HepG2 (cell line): ENCODE data around the gene VAC14. TPM values are rescaled to one million over a fixed set of nuclear protein-coding genes. Genes with fewer than 3 reads are reported as not detected.

Experiments used
- CEBPG ChIP-seq: IDR thresholded peaks from 2 replicates; pipeline ENCODE4 v1.6.1; 2016
- DZIP1 ChIP-seq: sonication (generic); formaldehyde crosslinking; IDR thresholded peaks from 2 replicates; pipeline ENCODE4 v1.5.0; 2020; ENCODE audit warnings: mild to moderate bottlenecking, missing genetic modification reagents
- EHMT2 ChIP-seq: fragments of 200-600 bp; sonication (generic); IDR thresholded peaks from 2 replicates; pipeline ENCODE4 v1.7.0; 2017; ENCODE audit warnings: antibody characterized with exemption, low read depth, low read length, borderline replicate concordance
- GPN1 ChIP-seq: sonication (generic); formaldehyde crosslinking; IDR thresholded peaks from 2 replicates; pipeline ENCODE4 v1.5.1; 2020; ENCODE audit warnings: missing genetic modification reagents, borderline replicate concordance
- HDAC2 ChIP-seq: sonication (generic); formaldehyde crosslinking; IDR thresholded peaks from 2 replicates; pipeline ENCODE4 v1.4.0; 2020; ENCODE audit warnings: missing genetic modification reagents
- HNF4A ChIP-seq: sonication (generic); formaldehyde crosslinking; IDR thresholded peaks from 2 replicates; pipeline ENCODE4 v1.4.0; 2020; ENCODE audit warnings: missing genetic modification reagents
- MAX ChIP-seq: IDR thresholded peaks from 2 replicates; pipeline ENCODE4 v1.6.1; 2012; ENCODE audit warnings: inconsistent platforms
- MIER2 ChIP-seq: IDR thresholded peaks from 2 replicates; pipeline ENCODE4 v1.6.1; 2016; ENCODE audit warnings: missing biosample characterization, missing genetic modification reagents
- PHB2 ChIP-seq: fragments of 450-650 bp; IDR thresholded peaks from 2 replicates; pipeline ENCODE4 v1.6.1; 2018; ENCODE audit not compliant: partially characterized antibody
- POLR2A ChIP-seq, 2 experiments: IDR thresholded peaks; 2 replicates each; pipeline ENCODE4 v1.6.1; 2011; ENCODE audit warnings: low read depth in 2 of 2, low read length in 2 of 2, mild to moderate bottlenecking in 1 of 2, moderate library complexity in 1 of 2; ENCODE audit not compliant: insufficient read depth in 1 of 2
- RARG ChIP-seq: sonication (generic); formaldehyde crosslinking; IDR thresholded peaks from 2 replicates; pipeline ENCODE4 v1.4.0; 2020; ENCODE audit warnings: low read depth, mild to moderate bottlenecking, missing genetic modification reagents
- SIN3B ChIP-seq: fragments of 150-350 bp; IDR thresholded peaks from 2 replicates; pipeline ENCODE4 v1.6.1; 2014; ENCODE audit warnings: low read length
- ZBTB14 ChIP-seq: sonication (generic); formaldehyde crosslinking; IDR thresholded peaks from 2 replicates; pipeline ENCODE4 v1.4.0; 2020; ENCODE audit warnings: missing genetic modification reagents
- ZBTB39 ChIP-seq: sonication (generic); formaldehyde crosslinking; IDR thresholded peaks from 2 replicates; pipeline ENCODE4 v1.5.0; 2020; ENCODE audit warnings: missing genetic modification reagents
- ZNF235 ChIP-seq: sonication (generic); formaldehyde crosslinking; IDR thresholded peaks from 2 replicates; pipeline ENCODE4 v1.8.1; 2023; ENCODE audit warnings: mild to moderate bottlenecking, missing genetic modification reagents, borderline replicate concordance
- ZNF253 ChIP-seq: sonication (generic); formaldehyde crosslinking; IDR thresholded peaks from 2 replicates; pipeline ENCODE4 v1.8.0; 2022; ENCODE audit warnings: mild to moderate bottlenecking, missing genetic modification reagents, borderline replicate concordance
- ZNF570 ChIP-seq: sonication (generic); formaldehyde crosslinking; IDR thresholded peaks from 2 replicates; pipeline ENCODE4 v1.4.0; 2020; ENCODE audit warnings: mild to moderate bottlenecking, missing genetic modification reagents, borderline replicate concordance
- ZNF710 ChIP-seq: sonication (generic); formaldehyde crosslinking; IDR thresholded peaks from 2 replicates; pipeline ENCODE4 v1.5.0; 2020; ENCODE audit warnings: mild to moderate bottlenecking, missing genetic modification reagents, borderline replicate concordance
- ZNF766 ChIP-seq: sonication (generic); formaldehyde crosslinking; IDR thresholded peaks from 2 replicates; pipeline ENCODE4 v1.5.0; 2020; ENCODE audit warnings: missing genetic modification reagents, borderline replicate concordance
- ZNF850 ChIP-seq: sonication (generic); formaldehyde crosslinking; conservative IDR thresholded peaks from 2 replicates; pipeline ENCODE4 v1.9.0; 2021; ENCODE audit warnings: mild to moderate bottlenecking, missing genetic modification reagents
- ZNF878 ChIP-seq: sonication (generic); formaldehyde crosslinking; IDR thresholded peaks from 2 replicates; pipeline ENCODE4 v1.8.1; 2023; ENCODE audit warnings: mild to moderate bottlenecking, missing genetic modification reagents, moderate library complexity
- ZSCAN20 ChIP-seq: sonication (generic); formaldehyde crosslinking; IDR thresholded peaks from 2 replicates; pipeline ENCODE4 v1.4.0; 2020; ENCODE audit warnings: missing genetic modification reagents, mild to moderate bottlenecking, borderline replicate concordance
- polyA plus RNA-seq, 8 experiments: library from polyadenylated mRNA; depleted of rRNA in 3 of 8; stranded (reverse) in 7 of 8; unstranded in 1 of 8; fragments of >200 nt; fragmentation: Illumina TruSeq in 4 of 8; extraction: Trizol in 4 of 8; gene quantifications; 2 replicates each; pipeline versions ENCODE4 v1.2.1 to v1.2.3, GENCODE V29; 2011 to 2016; ENCODE audit warnings: low read depth in 4 of 8, missing spikeins in 1 of 8, mixed read lengths in 1 of 8; ENCODE audit not compliant: insufficient read depth in 1 of 8
- total RNA-seq, 5 experiments: library from RNA; depleted of rRNA; stranded (reverse); fragments of >200 nt; fragmentation: Illumina TruSeq; extraction: Trizol; gene quantifications; 2 replicates each; pipeline ENCODE4 v1.2.3, GENCODE V29; 2016; ENCODE audit warnings: low read depth in 1 of 5

The VAC14 gene
- total and polyA plus RNA-seq, 2 of the 13 experiments (the other 11 are each of a cell fraction or from before 2014, with no cell fraction given), result 23.5 to 24.6 TPM

- TF ChIP-seq ZNF570 (no peak), ZNF766 (CRISPR knock-in tag) (0 out of 2 replicates have a peak, but pooled peaks have one; percentile 7), ZNF850 (CRISPR knock-in tag) (no peak), RARG (CRISPR knock-in tag) (no peak), SIN3B (no peak), HNF4A (CRISPR knock-in tag) (no peak), DZIP1 (CRISPR knock-in tag) (no peak), POLR2A (IDR thresholded peaks at IDR 0.05; ENCODE audit: insufficient read depth in 1 of 2, low read depth in 2 of 2, low read length in 2 of 2) (0 out of 4 replicates have a peak, but pooled peaks of 1 of the 2 experiments have one; percentile 5), PHB2 (no peak), MIER2 (CRISPR knock-in tag) (no peak), ZNF878 (CRISPR knock-in tag) (no peak; the same call in 1 of the 2 replicates), ZNF710 (CRISPR knock-in tag) (peak; percentile 37; the same call in 1 of the 2 replicates), ZBTB39 (CRISPR knock-in tag) (no peak), ZSCAN20 (CRISPR knock-in tag) (no peak), CEBPG (CRISPR knock-in tag) (no peak), ZNF253 (CRISPR knock-in tag) (peak; percentile 93; the same call in 1 of the 2 replicates), ZBTB14 (no peak), EHMT2 (no peak), HDAC2 (CRISPR knock-in tag) (no peak), ZNF235 (0 out of 2 replicates have a peak, but pooled peaks have one; percentile 78), MAX (no peak), GPN1 (no peak)
Observed at GRCh38 chr16:70725912-70726828, 74.8 kb downstream of the VAC14 start (continued).
